GM21360 (cell line): ENCODE measurements around the gene RAB30.
"Not testable (repeated sequence)": the region's sequence is repeated elsewhere in the genome, so short reads cannot be mapped to it uniquely, and the experiment has no call there.

Experiments used
- ATAC-seq: cut with Tn5 transposase; IDR thresholded peaks from one replicate; pipeline ENCODE4 v1.9.1; 2021; ENCODE audit warnings: mild to moderate bottlenecking, moderate library complexity; ENCODE audit not compliant: unreplicated experiment

RAB30 gene

DNA sequence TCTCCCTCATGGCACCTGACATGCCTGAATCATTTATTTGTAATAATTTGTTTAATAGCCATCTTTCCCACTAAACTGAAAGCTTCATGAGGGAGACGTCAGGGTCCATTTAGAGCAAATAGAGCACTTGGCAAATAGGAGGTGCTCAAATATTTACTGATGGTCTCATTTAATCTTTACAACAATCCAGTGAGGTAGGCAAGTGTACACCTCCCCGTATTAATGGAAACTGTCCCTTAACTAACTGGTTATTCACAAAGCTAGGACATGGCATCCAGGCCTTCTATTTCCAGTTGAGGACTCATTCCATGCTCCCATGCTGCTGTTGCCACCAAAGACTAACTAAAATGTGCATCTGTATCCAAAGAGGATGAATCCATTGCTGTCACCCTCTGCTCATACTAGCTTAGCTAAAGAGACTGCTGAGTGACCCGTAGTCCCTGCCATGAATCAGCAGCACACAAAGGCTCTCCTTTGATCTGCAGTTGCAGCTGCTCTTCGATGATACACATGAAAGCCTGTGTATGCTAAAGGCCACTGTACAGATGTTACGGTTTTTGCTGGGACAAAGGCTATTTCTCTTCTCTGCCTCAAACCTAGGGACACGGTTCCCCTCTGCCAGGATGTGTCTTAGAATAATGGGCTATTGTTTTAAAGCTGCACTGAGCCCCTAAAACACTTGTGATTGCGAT, 82.6 kb downstream of the RAB30 start:
- no peak for ATAC-seq

DNA sequence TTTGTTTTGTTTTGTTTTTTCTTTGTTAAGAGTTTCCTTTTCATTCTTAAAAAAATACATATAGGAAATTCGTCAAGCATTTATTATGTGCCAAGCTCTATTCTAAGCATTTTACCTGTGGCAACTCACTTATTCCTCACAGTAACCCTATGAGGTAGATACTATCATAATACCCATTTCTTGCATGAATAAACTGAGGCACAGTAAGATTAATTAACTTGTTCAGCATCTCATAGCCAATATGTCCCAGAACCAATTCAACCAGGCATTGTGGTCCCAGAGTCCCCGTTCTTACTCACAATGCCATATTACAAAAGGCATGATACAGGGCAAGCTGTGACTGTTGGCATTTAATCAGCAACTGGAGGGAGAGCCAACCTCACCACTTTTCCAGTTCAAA, 83.7 kb downstream of the RAB30 start:
- no peak for ATAC-seq

DNA sequence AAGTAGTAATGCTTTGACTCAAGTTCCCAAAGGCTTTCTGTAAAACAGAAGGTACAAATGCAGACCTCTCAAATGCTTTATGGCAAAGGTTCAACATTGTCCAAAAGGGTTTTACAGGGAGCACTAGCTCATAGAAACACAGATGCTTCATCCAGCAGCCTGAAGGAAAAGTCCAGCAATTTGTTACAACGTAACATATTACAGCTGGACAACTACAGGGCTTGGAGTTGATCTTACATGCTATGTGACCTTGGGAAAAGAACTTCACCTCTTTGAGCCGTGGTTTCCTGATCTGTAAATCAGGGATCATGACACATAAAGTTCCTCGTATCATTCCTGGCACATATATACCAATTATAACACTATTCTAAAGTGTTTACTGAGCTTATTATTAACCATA, 85.3 kb downstream of the RAB30 start:
- no peak for ATAC-seq

DNA sequence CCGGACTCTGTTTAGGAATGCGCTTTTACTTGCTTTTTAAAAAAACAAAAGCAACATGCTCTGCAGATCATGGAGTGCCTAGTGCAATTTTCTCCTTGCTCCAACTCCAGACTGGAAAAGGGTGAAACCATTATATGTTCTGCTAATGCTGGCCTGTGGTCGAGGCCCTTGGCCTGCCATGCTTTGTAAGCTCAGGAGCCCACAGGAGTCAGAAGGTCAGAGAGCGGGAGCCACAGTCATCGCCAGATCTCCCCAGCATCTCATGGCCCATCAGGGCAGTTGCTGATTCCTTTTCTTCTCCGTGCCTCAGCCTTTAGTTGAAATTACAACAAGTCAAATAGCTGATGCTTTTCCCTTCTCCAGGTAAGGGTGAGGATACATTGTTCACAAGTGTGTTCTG, 89.8 kb downstream of the RAB30 start:
- ATAC-seq, result no peak

DNA sequence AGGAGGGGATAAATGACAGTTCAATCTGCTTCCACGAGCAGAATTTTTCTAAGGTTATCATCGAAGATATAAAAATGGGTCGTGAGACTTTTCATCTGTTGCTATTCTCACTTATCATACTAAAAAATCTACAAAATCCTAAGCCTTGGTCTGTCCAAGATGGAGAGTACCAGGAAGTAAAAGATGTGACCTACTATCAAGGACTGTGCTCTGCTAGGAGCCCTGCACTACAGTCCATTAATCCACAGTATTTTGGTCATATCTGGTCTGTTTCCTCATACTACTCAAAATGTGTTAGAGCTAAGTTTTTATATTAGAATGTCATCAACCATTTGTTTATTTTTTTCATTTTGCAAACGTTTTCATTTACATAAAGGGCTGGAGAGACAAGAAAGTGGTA, 90.8 kb downstream of the RAB30 start:
- ATAC-seq, result no peak

DNA sequence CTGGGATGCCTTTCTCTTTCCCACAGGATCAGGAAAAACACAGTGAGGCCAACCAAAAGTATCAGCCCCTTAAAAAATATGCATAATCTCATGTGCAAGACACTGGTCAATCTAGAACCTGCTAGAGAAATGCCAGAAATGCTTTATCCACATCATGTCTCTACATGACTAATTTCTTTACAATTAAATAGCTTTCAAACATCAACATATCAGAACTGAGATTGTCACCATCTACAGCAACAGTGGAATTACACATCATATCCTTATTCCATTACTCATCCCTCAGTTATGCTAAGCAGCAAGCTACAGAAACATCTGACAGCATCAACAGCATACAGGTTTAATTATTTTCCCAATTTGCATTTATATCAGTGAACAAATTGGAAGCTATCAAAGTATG, 91.4 kb downstream of the RAB30 start:
- no peak for ATAC-seq

DNA sequence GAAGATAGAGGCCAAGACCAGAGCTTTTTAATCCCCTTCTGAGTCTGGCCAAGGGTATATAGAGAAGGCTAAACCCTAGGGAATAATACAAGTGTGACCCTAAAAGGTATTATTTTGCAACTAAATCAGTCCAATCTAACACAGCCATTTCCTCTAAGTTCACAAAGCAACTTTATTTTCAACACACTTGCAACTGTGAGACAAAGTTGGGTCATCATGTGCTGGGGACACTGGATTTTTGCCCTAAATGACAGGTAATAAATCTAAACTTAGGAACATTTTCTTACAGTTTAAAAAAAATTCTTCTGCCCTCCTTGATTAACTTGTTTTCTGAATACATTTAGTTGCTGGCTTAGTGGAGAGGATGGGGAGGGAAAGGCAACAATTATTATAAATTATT, 91.9 kb downstream of the RAB30 start:
- ATAC-seq, result no peak

DNA sequence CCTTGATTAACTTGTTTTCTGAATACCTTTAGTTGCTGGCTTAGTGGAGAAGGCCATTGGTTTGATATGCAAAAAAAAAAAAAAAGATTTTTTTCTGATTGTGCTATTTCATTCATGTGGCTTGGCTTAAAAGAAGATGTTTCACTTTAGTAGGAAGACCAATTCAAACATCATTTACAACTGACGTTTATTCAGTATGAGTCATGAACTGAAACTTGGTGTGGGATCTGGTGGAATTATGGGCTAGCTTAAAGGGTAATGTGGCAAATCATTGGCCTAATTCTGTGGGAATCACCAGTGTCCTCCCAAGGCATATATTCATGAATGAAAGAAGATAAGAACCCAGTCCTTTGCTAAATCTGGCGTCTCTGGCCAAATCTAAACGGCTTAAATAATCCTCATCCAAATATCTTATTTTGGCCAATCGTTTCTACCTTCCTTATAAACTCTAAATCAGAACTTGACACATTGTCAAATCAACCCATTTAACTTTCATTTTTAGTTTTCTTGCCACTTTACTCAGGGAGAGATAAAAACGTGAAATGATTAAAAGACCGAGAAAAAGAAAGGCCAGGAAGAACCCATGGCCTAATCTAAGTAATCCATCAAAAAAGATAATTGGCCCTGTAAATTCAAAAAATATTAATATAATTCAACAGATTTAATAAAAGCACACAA, 93.1 kb downstream of the RAB30 start:
- peak; percentile 43 for ATAC-seq

DNA sequence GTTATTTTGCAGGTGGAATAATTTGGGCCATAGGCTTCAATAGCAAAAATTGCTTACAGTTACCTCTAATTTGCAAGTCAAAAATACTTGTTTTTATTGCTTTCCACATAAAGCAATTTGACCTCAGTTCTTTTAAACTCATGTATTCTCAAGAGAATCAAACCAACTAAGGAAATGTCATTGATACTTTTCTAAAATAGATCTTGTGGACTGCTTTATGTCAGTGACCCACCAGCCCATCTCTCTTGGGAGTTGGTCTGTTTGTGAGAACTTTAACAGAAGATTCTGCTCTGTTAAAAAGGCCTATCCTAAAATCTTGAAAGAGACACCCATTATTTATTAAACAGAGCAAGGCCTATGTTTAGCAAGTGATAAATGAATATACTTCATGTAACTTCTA, 94.9 kb downstream of the RAB30 start:
- no peak for ATAC-seq

DNA sequence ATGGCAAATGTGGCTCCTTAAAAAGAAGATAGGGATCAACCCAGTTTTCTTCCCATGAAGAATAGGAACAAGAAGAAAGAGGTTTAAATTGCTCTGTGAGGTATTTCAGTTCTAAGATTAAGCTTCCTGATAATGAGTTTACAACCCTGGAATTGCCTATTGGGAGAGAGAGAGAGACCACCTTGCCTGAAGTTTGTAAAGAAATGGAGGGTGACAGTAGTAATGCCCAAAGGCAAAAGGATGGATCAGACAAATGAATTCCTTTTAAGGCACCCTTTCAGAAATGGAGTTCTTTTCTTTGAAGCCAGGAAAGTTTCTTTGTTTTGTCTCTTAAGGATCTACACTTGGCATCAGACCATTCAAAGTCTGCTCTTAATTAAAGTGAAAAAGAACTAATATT, 95.8 kb downstream of the RAB30 start:
- ATAC-seq, result no peak

DNA sequence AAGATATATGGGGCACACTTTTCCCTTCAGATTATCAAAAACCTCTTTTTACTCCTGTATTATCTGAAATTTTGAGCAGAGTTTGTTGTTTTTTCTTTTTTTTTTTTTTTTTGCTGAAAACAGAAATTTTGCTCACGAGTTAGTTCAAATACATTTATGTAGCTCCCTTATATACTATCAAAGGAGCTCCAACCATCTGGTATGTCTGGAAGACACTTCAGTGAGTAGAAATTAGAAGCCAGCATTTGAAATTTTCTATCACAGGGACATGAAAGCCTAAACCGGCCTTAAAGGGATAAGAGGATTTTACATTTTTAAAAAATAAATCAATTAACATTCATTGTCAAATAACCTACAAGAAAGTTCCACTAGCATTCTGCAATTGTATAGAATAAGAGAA, 96.8 kb downstream of the RAB30 start:
- no peak for ATAC-seq

DNA sequence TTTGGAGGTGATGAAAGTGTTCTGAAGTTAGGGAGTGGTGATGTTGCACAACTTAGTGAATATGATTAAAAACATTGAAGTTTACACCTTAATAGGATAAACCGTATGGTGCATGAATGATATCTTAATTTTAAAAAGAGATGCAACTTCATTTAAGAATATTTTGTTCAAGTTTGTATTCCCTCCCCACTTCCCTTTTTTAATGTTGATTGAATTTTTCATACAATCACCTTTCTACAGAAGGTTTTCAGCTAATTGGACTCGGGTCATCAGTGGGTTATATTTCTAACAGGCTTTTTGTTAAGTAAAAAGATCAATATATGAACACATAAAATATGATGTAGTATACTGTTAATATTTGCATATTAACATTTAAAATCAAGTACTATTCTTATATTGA, 97.6 kb downstream of the RAB30 start:
- no peak for ATAC-seq

DNA sequence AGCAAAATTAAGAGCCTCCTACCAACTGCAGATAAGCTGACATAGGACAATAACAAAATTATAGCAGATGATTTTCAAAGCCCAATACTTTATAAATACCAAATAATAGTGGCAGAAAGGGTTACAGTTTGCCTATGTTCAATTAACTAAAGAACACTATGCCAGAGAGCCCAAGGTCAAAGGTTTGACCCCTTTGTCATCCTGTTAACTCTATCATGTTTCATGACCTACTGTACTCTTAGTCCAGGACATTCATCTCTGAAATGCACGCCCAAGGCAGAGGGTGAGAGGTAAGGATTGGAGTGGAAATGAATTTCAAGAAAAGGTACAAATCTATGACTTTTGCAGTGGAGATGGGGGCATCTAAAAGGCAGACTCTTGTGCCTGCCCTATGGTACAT, 99.6 kb downstream of the RAB30 start:
- ATAC-seq, result no peak

DNA sequence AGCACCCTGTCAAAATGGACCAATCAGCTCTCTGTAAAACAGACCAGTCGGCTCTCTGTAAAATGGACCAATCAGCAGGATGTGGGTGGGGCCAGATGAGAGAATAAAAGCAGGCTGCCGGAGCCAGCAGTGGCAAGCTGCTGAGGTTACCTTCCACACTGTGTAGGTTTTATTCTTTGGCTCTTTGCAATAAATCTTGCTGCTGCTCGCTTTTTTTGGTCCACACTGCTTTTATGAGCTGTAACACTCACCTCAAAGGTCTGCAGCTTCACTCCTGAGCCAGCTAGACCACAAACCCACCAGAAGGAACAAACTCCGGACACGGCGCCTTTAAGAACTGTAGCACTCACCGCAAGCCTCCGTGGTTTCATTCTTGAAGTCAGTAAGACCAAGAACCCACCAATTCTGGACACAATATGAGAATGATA, 100.2 kb downstream of the RAB30 start:
- ATAC-seq, result not testable (repeated sequence)

DNA sequence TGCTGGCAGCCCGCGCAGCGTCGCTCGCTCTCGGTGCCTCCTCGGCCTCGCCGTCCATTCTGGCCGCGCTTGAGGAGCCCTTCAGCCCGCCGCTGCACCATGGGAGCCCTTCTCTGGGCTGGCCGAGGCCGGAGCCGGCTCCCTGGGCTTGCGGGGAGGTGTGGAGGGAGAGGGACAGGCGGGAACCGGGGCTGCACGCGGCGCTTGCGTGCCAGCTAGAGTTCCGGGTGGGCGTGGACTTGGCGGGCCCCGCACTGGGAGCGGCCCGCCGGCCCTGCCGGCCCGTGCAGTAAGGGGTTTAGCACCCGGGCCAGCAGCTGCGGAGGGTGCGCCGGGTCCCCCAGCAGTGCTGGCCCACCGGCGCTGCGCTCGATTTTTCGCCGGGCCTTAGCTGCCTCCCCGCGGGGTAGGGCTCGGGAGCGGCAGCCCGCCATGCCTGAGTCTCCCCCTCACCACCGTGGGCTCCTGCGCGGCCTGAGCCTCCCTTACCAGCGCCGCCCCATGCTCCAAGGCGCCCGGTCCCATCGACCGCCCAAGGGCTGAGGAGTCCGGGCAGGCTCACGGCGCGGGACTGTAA, 101.1 kb downstream of the RAB30 start:
- not testable (repeated sequence) for ATAC-seq

DNA sequence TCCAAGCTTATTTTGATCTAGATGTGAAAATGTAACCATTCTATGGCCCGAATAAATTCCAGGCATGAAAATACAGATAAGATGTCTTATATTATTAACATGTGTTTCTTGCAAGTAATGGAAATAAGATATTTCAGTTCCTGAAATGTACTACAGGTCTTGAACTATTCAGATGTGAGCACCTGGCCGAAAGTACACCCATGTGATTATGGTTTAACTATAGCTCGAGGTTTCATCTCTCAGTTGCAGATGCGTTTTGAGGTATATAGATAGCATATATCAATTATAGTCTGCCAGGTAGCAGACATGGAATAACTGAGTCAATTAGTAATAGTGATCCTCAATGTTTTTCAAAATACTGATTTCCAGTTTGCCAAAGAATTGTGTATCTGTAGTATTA, 101.9 kb downstream of the RAB30 start:
- peak; percentile 96 for ATAC-seq

DNA sequence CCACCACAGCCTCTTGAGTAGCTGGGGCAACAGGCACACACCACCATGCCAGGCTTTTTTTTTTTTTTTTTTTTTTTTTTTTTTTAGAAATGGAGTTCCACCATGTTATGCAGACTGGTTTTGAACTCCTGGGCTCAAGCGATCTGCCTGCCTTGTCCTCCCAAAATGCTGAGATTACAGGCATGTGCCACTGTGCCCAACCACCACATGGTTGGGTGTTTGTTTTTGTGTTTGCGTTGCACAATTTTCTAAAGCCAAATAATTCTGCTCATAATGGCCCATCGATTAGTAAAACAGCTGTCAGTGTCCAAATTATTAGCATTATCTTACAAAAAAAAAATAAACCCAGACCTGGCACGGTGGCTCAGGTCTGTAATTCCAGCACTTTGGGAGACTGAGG, 104.3 kb downstream of the RAB30 start:
- ATAC-seq, result no peak

DNA sequence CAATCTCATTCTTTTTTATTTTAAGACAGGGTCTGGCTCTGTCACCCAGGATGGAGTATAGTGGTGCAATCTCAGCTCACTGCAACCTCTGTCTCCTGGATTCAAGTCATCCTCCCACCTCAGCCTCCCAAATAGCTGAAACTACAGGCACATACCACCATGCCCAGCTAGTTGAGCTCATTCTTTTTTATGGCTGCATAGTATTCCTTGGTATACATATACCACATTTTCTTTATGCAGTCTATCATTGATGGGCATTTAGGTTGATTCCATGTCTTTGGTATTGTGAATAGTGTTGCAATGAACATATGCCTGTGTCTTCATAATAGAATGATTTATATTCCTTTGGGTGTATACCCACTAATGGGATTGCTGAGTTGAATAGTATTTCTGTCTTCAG, 109.7 kb downstream of the RAB30 start:
- not testable (repeated sequence) for ATAC-seq

DNA sequence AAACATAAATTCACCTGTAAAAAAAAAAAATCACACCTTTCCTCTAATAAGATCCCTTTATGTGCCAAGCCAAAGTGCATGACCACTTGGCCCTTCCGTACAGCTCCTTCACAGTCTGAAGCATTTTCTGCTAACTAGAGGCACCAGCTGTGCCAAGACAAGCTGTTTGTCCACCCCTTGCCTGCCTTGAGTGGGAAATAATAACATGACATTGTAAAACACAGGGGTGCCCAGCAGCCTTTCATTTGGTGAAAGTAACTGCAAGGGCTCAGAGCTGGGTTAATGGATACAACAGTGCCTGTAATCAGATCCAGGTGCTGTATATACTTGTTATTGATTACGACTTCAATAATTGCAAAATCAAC, 110.9 kb downstream of the RAB30 start:
- peak; percentile 12 for ATAC-seq

DNA sequence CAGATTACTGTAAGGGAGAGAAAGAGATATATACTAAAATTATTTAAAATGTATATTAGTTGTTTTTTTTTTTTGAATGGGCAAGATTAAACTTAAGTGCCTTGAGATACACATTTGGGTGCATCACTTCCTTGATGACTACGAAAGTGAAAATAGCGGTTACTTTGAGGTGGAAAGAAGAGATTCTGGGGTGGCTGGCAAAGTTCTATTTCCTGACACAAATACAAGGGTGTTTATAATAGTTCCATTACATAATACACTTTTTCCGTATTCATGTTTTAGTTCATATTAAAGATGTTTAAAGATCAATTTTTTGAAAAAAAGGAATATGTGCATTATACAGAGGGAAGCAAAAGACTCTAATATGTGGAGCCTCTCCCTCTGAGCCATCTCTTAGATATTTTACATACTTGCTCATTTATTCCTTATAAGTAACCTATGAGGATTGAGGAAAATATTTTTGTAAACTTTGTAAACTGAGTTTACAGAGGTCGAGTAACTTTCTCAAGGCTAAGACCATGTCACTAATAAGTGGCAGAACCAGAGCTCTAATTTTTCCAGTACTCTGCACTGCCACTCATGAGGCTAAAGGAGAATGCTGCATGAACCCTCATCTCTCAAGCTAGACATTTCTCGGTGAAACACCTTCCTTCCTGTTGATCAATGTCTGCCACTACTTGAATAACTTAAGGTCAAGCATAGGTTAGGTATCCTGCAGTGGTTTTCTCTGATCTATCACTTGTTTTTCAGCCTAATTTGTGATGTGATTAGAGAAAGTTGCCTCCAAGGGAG, 111.5 kb downstream of the RAB30 start:
- peak; percentile 91 for ATAC-seq

DNA sequence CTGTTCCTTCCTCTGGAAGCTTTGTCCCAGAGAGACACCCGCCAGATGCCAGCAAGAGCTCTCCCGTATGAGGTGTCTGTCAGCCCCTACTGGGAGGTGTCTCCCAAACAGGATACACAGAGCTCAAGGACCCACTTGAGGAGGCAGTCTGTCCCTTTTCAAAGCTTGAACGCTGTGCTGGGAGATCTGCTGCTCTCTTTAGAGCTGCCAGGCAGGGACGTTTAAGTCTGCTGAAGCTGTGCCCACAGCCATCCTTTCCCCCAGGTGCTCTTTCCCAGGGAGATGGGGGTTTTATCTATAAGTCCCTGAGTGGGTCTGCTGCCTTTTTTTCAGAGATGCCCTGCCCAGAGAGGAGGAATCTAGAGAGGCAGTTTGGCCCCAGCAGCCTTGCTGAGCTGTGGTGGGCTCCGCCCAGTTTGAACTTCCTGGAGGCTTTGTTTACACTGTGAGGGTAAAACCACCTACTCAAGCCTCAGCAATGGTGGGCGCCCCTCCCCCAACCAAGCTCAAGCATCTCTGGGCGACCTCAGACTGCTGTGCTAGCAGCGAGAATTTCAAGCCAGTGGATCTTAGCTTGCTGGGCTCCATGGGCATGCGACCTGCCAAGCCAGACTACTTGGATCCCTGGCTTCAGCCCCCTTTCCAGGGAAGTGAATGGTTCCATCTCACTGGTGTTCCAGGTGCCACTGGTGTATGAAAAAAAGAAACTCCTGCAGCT, 115.8 kb downstream of the RAB30 start:
- not testable (repeated sequence) for ATAC-seq
